MV-4-11 (cell line): Measurements from ENCODE around the gene ARHGAP22.

Experiments used
- DNase-seq: peaks from one replicate; lab custom pipeline; 2025; lab: John Stamatoyannopoulos, UW

ARHGAP22 gene

DNA sequence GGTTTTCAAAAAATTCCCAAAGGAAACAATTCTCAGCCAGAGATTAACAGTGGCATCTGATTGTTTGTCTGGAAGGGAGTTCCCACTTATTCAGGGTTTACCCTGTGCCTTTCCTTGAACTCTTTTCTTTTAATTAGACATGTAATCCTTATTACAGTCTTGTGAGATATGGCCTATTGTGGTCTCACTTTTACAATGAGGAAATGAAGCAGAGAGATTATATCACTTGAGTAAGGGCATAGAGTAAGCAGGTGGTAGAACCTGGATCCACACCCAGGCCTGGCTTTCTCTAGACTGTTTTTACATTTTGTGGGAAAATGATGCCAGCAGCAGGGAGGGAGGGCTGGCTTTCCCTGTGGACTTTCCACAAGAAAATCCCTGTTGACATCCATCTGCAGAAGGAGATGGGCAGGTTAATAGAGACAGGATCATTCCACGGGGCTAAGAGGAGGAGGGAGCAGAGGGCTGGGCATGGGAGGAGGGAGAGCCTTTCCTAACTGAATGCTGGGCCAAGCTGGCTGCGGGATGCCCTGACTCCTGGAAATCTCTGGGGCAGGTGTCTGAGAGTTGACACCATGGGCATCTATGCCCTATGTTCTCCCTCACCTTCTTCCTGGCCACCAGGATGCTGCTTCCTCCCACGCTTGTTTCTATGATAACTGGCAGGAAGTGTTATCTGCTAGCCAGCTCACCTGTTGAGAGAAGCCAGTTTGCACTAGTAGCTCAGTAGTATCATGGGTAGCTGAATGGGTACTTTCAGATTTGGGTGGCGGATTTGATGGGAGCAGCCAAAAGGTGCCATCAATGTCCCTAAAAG lies 28.7 kb upstream of the ARHGAP22 start:
- no peak for DNase-seq

DNA sequence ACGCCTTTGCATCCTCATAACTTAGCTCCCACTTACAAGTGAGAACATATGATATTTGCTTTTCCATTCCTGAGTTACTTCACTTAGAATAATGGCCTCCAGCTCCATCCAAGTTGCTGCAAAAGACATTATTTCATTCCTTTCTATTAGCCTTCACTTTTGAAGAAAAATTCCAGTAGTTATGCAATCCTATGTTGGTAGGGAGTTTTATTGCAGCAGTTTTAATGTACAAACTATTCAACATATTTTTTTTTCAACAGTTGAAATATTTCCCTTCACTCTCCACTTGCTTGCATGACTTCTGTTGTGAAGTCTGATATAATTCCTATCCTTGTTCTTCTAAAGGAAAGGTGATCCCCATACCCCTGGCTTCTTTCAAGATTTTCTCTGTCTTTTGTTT lies 27.3 kb upstream of the ARHGAP22 start:
- no peak for DNase-seq

DNA sequence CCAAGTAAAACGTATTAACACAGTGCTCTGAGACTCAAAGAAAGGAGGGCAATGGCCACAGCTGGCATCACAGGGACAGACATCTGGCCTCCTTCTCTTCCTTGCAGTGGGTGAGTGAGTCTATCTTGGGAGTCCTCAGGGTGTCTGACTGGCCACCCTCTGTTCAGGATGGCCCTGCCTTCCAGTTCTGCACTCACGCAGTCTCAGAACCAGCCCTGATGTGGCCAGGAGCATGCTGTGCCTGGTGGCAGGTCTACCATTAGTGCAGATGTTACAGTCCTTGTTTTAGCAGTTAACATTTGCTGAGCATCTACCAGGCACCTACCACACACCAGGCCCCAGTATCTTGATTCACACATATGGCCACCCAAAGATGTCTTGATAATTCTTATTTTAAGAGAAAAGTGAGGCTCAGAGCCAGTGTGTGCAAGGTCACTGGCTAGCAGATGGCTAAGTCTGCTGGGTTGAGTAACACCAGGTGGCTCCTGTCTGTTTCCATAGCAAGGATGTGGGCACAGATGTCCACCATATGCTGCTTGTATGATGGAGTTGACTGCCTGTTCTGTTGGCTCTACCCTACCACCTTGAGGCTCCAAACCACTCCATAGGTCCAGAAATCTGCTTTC lies 23.2 kb upstream of the ARHGAP22 start:
- DNase-seq, result peak; percentile 38

DNA sequence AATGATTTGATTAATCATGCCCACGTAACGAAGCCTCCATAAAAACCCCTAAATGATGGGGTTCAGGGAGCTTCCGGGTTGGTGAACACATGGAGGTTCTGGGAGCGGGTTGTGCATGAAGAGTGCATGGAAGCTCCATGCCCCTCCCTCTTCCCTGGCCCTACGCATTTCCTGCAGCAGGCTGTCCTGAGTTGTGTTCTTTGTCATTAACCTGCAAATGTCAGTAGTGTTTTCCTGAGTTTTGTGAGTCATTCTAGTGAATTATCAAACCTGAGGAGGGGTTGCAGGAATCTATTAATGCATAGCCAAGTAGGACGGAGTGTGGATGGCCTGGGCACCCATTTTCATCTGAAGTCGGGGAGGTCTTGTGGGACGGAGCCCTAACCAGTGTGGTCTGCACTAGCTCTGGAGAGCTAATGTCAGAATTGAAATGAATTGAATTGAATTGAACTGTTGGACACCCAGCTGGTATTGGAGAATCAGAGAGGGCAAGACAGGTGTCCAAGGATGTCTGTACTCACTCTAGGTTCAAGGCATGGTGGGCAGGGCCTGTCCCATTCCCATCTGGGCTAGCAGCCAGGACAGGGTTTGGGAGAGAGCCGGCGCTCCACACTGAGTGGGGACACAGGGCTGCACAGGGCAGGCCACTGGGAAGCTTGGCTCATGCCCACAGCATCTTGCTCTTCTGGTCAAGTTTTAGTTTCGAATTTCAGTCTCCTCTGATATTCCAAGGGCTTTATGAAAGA lies 22.3 kb upstream of the ARHGAP22 start:
- DNase-seq, result no peak

DNA sequence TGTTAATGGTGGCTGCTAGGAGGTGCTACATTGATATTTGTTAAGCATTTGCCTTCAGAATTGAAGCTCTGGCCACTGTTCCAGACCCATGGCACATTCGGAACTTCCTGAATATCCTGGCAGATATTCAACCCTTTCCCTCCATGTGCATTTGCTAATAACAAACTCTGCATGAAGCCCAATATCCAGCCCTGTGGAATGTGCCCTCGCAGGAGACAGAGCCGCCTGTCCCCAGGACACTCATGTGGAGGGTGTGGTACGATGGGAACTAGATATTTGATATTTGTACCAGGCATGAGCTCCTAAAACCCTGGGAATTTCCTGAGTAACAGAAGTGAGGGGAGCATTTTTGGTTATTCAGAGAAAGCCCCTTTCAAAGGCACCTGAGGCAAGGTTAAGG lies 21.6 kb upstream of the ARHGAP22 start:
- DNase-seq, result no peak

DNA sequence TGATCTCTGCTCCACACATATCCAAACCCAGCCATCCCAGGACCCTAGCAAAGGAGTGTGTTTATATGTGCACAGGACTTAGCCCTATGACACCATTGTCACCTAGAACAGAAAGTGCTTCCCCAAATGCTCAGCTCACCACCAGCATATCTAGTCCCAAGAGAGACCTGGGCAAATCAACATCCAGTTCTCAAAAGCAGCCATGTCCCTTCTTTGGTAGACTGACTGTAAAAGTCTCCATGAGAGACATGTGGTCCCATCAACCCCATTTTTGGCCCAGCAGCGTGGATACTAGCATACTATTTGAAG lies 20.9 kb upstream of the ARHGAP22 start:
- no peak for DNase-seq

DNA sequence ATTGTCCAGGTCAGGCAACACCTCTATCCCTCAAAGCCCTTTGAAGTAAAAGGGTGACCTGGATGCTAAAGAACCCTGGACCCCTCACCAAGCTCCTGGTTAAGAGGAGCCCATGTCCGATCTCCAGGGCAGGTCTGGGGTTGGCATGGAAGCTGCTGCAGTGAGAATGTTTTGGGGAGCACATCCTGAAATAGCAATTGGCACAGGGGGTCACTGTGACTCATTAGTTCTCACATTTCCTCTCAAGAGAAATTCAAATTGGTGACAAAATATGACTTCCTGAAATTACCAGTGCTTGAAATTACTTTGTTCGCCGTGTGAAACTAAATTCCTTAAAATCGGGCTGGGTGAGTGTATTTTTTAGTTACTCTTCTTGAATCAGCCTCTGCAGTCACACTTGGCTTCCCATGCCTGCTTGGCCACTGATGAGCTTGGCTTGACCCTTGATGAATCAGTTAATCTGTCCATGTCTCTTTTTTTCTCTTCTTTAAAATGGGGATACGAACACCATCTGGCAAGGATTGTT lies 18.8 kb upstream of the ARHGAP22 start:
- DNase-seq, result peak; percentile 59

DNA sequence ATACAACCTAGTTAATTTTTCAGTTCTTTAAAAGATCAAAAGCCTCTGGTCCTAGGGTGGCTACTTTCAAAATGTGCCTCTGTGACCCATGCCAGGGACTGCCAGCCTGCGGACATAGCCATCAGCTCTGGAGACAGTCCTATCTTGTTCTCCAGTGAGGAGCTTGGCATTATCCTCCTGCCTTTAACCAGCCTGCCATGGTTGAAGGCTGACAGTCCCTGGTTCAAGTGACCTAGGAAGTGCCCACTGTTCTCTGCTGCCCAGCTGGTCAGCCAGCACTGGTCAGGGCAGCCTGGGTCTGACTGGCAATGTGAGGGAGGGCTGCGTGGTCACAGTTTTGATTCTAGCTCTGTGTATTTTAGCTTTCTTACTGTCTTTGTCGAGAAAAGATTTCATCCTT lies 18.1 kb upstream of the ARHGAP22 start:
- DNase-seq, result no peak

DNA sequence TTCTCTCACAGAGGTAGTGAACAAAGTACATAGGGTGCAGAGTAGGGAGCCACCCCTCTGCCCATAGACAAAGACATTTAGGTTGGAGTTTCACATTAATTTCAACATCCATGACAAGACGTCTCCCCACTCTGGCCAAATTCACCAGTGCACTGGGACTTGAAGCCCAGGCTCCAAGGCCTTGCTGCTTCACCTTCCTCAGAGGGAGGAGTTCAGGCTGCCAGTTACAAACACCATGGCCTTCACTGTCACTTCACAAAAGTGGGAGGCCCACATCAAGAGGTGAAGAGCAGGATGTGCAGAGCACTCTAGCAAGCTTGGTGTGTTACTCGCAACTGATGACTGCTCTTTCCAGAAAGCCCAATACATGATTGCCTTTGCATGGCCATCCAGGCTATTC lies 15.8 kb upstream of the ARHGAP22 start:
- DNase-seq, result no peak

DNA sequence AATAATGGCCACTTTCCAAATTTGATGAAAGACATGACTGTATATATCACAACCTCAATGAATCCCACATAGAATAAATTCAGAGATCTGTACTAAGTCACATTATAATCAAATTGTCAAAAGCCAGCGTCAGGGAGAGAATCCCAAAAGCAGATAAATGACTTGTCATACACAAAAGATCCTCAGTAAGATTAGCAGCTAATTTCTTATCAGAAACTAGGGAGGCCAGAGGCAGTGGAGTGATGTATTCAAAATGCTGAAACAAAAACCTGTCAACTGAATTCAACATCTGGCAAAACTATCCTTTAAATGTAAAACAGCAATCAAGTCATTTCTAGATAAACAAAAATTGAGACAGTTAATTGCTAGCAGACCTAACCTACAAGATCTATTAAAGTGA lies 11.6 kb upstream of the ARHGAP22 start:
- DNase-seq, result no peak

DNA sequence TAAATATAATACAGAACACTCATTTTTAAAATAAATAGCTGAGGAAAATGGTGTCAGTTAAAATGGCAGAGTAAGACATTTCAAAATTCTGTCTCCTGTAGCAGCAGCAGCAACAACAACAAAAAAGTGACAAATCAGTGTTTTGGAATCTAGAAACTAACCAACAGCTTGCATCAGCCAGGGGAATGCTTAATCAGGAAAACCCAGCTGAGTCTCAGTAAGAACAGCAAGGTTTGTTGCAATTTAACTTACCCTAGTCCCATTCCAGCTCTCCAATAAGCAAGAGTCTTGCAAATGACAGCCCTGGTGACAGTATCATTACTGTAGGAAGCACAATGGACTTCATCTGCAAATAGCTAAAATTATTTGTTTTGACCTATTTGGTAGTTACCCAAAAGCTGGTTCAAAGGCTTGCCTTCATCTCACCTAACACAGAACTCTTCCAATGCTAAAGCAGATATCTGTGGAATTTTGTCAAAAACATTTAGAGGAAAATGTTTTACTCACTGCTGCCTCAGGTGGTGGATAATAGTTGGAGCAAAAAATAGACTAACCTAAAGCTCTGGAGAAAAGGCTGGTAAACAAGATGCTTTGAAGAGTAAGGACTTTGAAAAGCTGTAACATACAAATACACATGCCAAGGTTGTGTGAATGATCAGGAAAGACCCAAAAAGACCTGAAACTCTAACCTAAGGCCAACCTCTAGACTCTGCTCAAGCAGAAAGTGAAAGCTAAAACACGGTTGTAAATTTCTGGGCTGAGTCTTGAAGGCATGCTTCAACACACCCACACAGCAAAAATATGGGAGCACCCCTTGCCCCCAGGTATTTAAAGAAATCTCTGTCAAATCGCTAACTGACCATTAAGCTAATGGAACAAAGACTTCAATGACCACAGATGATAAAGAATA lies 9.9 kb upstream of the ARHGAP22 start:
- no peak for DNase-seq

DNA sequence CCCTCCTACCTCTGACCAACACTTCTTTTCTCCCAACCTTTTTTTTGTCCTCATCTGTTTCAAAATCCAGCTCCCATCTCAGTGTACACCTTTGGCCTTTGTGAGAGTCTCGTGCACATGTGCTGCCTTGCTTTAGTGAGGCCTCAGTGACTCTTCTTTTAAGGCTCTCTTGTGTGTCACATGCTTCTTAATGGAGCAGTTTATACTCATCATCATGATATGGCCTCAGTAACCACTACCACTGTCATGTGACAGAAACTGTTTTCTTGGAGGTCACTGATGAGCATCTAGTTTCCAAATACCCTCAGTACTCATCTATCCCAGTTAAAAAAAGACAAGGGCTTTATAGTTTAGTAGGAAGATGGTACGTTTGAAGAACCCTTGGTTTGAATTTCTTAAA lies 8.1 kb upstream of the ARHGAP22 start:
- DNase-seq, result no peak

DNA sequence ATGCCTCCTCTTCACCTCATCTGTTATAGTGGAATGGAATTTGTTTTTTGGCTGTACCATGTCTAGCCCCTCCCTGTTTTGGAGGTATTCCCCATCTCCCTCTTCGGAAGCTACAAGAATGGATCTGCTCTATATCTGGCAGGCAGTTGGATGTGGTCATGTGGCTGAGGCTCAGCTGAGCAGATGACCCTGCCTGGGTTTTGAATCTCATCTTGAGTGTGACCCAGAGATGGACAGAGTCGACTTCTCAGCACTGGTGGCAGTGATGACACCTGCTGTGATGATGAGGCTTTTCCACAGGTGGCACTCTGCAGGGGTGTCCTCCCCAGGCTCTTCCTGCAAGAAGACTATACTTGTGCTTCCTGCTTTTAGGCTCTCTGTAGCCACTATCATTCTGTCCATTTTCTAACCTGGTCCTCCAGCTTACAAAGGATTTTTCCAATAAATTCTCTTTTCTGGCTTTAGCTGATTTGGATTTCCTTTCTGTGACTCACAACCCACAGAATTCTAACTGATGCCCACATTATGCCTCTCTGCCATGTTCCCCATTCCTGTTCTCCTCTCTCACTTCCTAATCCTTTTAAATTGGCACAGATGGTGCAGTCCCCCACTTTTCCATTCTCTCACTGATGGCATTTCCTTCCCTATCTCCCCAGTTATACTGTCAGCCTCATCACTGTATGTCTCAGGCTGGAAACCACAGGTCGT lies 7.5 kb upstream of the ARHGAP22 start:
- DNase-seq, result peak; percentile 38

DNA sequence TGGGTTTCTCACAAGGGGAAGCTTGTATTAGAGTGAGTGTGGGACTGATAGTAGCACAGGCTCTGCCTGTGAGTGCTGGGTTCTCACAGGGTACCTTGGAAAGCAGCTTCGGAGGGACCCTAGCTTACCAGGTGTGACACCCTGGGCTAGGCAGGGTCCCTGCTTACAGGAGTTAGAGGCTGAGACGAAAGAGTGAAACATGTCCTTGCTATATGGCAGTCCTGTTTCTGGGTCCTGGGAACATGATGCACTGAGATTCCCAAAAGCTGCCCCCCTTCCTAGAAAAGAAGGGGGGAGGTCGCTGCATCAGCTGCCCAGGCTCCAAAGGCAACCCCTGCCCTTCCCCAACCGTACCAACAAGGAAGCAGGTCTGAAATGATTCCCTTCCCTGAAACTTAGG lies 6.3 kb upstream of the ARHGAP22 start:
- no peak for DNase-seq

DNA sequence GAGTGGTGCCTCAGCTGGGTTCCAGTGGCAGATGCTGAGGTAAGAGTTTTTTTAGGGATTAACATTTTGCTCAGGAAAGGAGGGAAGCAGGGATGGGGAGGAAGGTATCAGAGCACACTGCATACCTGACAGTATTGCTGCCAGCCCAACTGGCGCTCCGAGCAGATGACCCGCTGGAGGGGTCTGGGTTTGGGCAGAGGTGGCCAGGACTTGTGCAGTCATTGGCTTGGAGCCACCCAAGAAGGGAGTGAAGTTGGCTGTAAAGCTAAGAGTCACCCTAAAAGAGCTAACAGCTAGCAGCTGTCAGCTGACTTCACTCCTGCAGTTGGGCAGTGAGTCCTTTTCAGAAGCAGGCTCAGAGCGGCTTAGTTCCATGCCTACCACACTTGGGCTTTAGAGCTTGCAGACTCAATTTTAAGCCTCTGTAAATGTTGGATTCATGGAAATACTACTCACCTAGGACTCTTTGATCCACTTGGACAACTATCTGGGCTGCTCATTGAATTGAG lies 5.8 kb upstream of the ARHGAP22 start:
- DNase-seq, result no peak

DNA sequence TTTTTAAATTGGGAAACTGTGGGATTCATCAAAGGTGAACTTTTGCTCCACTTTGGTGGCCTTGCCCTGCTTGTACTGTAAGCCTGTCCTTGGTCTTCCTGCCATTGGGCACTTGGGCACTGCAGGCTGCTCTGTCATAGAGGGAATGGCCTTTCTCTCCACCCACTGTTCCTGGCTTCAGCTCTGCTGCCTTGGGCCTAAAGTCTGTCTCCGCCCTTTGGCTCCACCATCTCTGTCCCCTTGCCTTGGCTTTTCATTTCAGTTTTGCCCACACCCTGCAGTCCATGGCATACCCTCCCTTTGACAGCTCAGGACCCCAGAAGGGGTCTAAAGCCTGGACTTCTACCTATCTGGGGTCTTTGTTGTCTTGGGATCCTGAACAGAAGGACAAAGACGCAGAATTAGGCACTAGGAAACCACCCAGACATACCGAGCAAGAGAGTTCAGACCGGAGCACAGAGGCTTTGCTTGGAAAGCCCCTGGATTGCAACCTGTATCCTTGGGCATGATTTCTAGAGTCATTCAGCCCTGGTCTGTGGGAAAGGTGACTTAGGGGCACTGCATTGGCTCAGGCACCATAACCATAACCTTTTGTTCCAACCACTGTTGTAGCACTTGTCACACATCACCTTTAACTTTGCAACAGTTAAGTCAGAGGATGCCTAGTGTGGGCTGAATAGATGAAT lies 5.2 kb upstream of the ARHGAP22 start:
- no peak for DNase-seq

DNA sequence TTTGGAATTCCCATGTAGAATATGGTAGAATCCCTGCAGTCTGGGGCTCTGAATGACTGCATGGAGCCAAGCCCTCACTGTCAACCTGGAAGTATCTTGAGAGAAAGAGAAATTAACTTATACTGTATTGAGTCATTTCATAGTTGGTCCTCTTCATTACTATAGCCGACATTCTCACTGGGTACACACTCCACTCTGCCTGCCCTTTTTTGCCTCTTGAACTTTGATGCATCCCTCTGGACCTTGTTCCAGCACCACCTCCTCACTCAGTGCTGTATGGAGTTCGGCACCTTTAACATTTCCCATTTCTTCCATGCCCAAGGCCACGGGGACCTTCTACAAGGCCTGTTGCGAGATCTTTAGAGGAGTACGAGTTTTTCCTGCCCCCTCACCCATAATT lies 4.6 kb upstream of the ARHGAP22 start:
- no peak for DNase-seq

DNA sequence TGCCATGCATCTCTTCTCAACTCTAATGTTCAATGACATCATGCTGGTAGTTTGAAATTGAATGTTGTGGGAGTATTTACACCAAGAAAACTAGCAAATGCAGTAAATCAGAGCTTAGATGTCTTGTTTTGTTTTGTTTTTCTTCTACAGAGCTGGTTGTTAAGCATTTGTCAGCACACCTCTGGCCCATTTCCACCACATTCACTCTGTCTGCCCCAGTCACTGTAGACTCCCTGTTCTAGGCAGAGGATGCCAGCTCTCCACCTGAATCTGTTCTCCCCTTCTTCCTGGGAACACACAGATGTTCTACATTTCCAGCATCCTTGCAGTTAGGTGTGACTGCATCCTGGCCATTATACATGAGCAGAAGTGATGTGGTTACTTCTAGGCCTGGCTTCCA lies 4.1 kb upstream of the ARHGAP22 start:
- no peak for DNase-seq

DNA sequence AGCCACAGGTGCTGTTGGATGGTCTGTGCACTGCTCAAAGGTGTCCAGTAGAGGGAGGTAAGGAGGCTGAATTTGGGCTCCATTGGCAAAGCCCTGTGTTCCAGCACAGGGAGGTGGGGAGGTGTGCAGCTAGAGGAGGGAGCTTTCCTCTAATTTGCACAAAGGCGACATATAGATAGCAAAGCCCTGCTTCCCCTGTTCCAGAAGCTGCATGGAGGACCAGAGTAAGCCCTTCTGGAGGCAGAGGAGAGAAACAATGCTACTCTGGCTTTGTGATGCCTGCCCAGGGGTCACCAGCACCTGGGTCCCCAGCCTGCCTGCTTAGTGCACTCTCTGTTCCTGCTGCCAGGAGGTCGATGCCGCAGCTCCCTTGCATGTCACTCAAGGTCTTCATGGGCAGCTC lies 3.4 kb upstream of the ARHGAP22 start:
- DNase-seq, result peak; percentile 18
